ENCODE measurements around the gene KIF12.

DNA sequence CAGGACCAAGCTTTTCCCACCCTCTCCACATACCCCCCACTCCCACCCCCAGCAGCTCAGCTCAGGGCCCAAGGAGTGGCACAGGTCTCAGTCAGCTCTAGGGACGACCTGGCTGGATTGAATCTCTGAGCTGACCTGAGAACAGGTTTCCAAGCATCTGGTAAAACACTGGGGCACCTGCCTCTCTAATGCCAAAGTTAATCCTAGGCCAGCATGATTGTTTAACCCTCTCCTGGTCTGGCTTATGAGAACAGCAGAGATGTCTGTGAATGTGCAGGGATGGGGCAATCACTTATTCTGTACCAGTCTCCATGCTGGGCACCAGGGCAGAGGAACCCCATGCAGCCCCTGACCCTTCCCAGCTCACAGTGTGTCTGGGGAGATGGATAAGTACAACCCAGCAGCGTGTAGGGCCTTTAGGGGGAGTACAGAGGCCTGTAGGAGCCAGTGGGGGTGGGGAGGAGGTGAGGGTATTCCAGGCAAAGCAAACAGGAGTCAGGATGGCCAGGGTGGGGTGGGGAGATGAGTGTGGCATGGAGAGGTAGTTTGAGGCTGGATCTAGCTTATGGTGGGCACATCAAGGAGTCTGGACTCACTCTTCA, 678 bp upstream of the KIF12 start:
- TF ChIP-seq POLR2A (IDR thresholded peaks at IDR 0.05; ENCODE audit: low read depth, low read length) (no peak), FOS (IDR thresholded peaks at IDR 0.05; ENCODE audit: borderline replicate concordance, insufficient read depth, low read length) (no peak), MYC (IDR thresholded peaks at IDR 0.05; ENCODE audit: low read depth, low read length) (no peak), POLR2AphosphoS5 (IDR thresholded peaks at IDR 0.05; ENCODE audit: insufficient read depth, low read depth, low read length) (no peak)
- TF ChIP-seq, protein P1, sequence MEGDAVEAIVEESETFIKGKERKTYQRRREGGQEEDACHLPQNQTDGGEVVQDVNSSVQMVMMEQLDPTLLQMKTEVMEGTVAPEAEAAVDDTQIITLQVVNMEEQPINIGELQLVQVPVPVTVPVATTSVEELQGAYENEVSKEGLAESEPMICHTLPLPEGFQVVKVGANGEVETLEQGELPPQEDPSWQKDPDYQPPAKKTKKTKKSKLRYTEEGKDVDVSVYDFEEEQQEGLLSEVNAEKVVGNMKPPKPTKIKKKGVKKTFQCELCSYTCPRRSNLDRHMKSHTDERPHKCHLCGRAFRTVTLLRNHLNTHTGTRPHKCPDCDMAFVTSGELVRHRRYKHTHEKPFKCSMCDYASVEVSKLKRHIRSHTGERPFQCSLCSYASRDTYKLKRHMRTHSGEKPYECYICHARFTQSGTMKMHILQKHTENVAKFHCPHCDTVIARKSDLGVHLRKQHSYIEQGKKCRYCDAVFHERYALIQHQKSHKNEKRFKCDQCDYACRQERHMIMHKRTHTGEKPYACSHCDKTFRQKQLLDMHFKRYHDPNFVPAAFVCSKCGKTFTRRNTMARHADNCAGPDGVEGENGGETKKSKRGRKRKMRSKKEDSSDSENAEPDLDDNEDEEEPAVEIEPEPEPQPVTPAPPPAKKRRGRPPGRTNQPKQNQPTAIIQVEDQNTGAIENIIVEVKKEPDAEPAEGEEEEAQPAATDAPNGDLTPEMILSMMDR (IDR thresholded peaks at IDR 0.05; ENCODE audit: extremely low read depth in 1 of 2, insufficient read depth in 1 of 2, low read depth in 1 of 2, low read length in 2 of 2): no peak
- TF ChIP-seq, protein P2, sequence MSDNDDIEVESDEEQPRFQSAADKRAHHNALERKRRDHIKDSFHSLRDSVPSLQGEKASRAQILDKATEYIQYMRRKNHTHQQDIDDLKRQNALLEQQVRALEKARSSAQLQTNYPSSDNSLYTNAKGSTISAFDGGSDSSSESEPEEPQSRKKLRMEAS (IDR thresholded peaks at IDR 0.05; ENCODE audit: insufficient read depth, insufficient read length): no peak
